Fibroblast of skin of scalp (primary cell): ENCODE measurements around the gene SF3B4.

Experiments
- DNase-seq: peaks from one replicate; pipeline ENCODE4 v3.0.0-alpha.2; 2013

Gene SF3B4

GRCh38 chr1:149932474-149932873 lies 4.9 kb upstream of the SF3B4 start:
- no peak for DNase-seq

- DNase-seq: no peak
Observed at GRCh38 chr1:149931212-149931790, 3.7 kb upstream of the SF3B4 start.

- no peak for DNase-seq
Observed at GRCh38 chr1:149929856-149930255, 2.3 kb upstream of the SF3B4 start.

- DNase-seq: no peak
Observed at GRCh38 chr1:149928401-149928724, 760 bp upstream of the SF3B4 start.

GRCh38 chr1:149927056-149927562 lies 494 bp downstream of the SF3B4 start:
- no peak for DNase-seq

GRCh38 chr1:149926296-149926695 lies 1.3 kb downstream of the SF3B4 start:
- DNase-seq: no peak

GRCh38 chr1:149925751-149926150 lies 1.9 kb downstream of the SF3B4 start:
- no peak for DNase-seq

GRCh38 chr1:149925345-149925744 lies 2.3 kb downstream of the SF3B4 start:
- no peak for DNase-seq

GRCh38 chr1:149923626-149924025 lies 4.0 kb downstream of the SF3B4 start:
- no peak for DNase-seq

- peak; percentile 79 for DNase-seq
Observed at GRCh38 chr1:149917571-149918144, 9.9 kb downstream of the SF3B4 start, which contains the start of gene SV2A. TSS of gene SV2A (minus strand) at chr1:149917844. CDS start at chr1:149913840, 4,004 bp downstream.

- no peak for DNase-seq
Observed at GRCh38 chr1:149916898-149917252, 10.7 kb downstream of the SF3B4 start.

GRCh38 chr1:149916193-149916897 lies 11.3 kb downstream of the SF3B4 start:
- DNase-seq: no peak

GRCh38 chr1:149915429-149916192 lies 12.0 kb downstream of the SF3B4 start:
- DNase-seq: no peak

GRCh38 chr1:149914545-149914944 lies 13.1 kb downstream of the SF3B4 start:
- no peak for DNase-seq

- DNase-seq: no peak
Observed at GRCh38 chr1:149906570-149907075, 21.0 kb downstream of the SF3B4 start.

GRCh38 chr1:149903836-149904491 lies 23.6 kb downstream of the SF3B4 start:
- DNase-seq: no peak

GRCh38 chr1:149899460-149900284 lies 27.9 kb downstream of the SF3B4 start, which contains the start of gene BOLA1:
TSS of gene BOLA1 (plus strand) at chr1:149899568. CDS start at chr1:149900060, 492 bp downstream.
- DNase-seq: peak; percentile 93

- DNase-seq: no peak
Observed at GRCh38 chr1:149896575-149896974, 31.0 kb downstream of the SF3B4 start.

GRCh38 chr1:149888999-149889289 lies 38.7 kb downstream of the SF3B4 start:
- DNase-seq: peak; percentile 32

GRCh38 chr1:149888247-149888998 lies 39.2 kb downstream of the SF3B4 start:
- DNase-seq: peak; percentile 94
